Loucy (cell line): ENCODE data around the gene DEDD.

Source experiments
- EZH2phosphoT487 ChIP-seq: fragments of 200-600 bp; IDR thresholded peaks from 2 replicates; pipeline ENCODE4 v1.6.1; 2018; ENCODE audit warnings: antibody characterized with exemption, mild to moderate bottlenecking, moderate library complexity, borderline replicate concordance
- TF ChIP-seq, protein P1 (sequence below): fragments of 200-600 bp; sonication (generic); conservative IDR thresholded peaks from 2 replicates; pipeline ENCODE4 v1.5.1; 2014; ENCODE audit warnings: mild to moderate bottlenecking, antibody characterized with exemption, low read length

DNA sequence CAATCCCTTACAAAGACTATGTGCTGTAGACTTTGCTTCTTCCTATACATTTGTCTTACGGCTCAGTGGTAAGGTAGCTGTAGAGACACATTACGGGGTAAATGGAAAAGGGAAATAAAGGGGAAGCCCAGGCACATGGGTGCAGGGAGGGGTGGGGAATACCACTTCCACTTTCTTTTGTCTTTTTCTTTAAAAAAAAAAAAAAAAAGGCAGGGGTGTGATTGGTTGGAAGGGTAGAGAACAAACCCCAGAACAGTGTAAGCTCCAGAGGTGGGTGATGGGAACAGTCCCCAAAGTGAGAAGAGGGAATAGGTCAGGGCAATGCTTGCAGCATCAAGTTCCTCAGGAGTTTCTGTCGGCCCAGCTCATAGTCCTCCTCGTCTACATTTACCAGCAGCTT is 10.6 kb downstream of the DEDD start:
- TF ChIP-seq, protein P1, sequence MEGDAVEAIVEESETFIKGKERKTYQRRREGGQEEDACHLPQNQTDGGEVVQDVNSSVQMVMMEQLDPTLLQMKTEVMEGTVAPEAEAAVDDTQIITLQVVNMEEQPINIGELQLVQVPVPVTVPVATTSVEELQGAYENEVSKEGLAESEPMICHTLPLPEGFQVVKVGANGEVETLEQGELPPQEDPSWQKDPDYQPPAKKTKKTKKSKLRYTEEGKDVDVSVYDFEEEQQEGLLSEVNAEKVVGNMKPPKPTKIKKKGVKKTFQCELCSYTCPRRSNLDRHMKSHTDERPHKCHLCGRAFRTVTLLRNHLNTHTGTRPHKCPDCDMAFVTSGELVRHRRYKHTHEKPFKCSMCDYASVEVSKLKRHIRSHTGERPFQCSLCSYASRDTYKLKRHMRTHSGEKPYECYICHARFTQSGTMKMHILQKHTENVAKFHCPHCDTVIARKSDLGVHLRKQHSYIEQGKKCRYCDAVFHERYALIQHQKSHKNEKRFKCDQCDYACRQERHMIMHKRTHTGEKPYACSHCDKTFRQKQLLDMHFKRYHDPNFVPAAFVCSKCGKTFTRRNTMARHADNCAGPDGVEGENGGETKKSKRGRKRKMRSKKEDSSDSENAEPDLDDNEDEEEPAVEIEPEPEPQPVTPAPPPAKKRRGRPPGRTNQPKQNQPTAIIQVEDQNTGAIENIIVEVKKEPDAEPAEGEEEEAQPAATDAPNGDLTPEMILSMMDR = no peak
- TF ChIP-seq EZH2phosphoT487 = no peak
